Panc1 (cell line): Measurements from ENCODE around the gene PDCD1. TPM values are rescaled to one million over a fixed set of nuclear protein-coding genes. Genes with fewer than 3 reads are reported as not detected.
"Not testable (repeated sequence)": the region's sequence is repeated elsewhere in the genome, so short reads cannot be mapped to it uniquely, and the experiment has no call there.

Experiments
- ATAC-seq: fragments of 200-7000 bp; cut with Tn5 transposase; 2 replicates; pipeline ENCODE4 v1.9.1; 2020; ENCODE audit warnings: mild to moderate bottlenecking, moderate library complexity
- BruUV-seq: library from RNA; stranded (reverse); fragments of 400-500 nt; replicated peaks from 2 replicates; lab custom pipeline; 2021; lab: Mats Ljungman, UMichigan
- CTCF ChIA-PET: fragments of 300-600 bp; sonication (Branson Sonifier 250); formaldehyde crosslinking; loops from one replicate; lab custom pipeline; 2022; ENCODE audit warnings: antibody characterized with exemption; lab: Charles Lee
- POLR2A ChIA-PET: fragments of 300-600 bp; sonication (Branson Sonifier 250); formaldehyde crosslinking; loops from one replicate; lab custom pipeline; 2022; ENCODE audit warnings: antibody characterized with exemption; lab: Charles Lee
- DNase-seq: peaks from one replicate; pipeline ENCODE4 v3.0.0-alpha.2; 2010; ENCODE audit warnings: low read depth, low spot score
- H3K27ac ChIP-seq: 2 replicates; pipeline ENCODE4 v1.5.1; 2011; ENCODE audit warnings: mild to moderate bottlenecking, low read length, inconsistent platforms
- H3K27me3 ChIP-seq: fragments of 200-500 bp; sonication (Bioruptor generic); 2 replicates; pipeline ENCODE4 v1.6.0; 2014; ENCODE audit warnings: low read length, inconsistent platforms; ENCODE audit not compliant: control insufficient read depth, insufficient read depth
- H3K36me3 ChIP-seq: fragments of 200-500 bp; sonication (Bioruptor generic); 2 replicates; pipeline ENCODE4 v1.5.1; 2014; ENCODE audit warnings: inconsistent platforms, mild to moderate bottlenecking, low read length, moderate library complexity; ENCODE audit not compliant: control insufficient read depth, insufficient read depth
- H3K4me1 ChIP-seq: 2 replicates; pipeline ENCODE4 v1.5.1; 2011; ENCODE audit warnings: inconsistent platforms, mild to moderate bottlenecking, low read length, moderate library complexity; ENCODE audit not compliant: control insufficient read depth, insufficient read depth
- H3K4me3 ChIP-seq, 2 experiments: 2 replicates each; pipeline ENCODE4 v1.5.1; 2011 to 2012; ENCODE audit warnings: low read depth in 2 of 2, low read length in 2 of 2, mild to moderate bottlenecking in 2 of 2, inconsistent platforms in 1 of 2, moderate library complexity in 1 of 2
- H3K9me3 ChIP-seq: fragments of 200-500 bp; sonication (Bioruptor generic); 2 replicates; pipeline ENCODE4 v1.5.1; 2014; ENCODE audit warnings: low read depth, mild to moderate bottlenecking, inconsistent platforms, low read length, moderate library complexity; ENCODE audit not compliant: control insufficient read depth, insufficient read depth
- CTCF ChIP-seq: fragments of 450-650 bp; IDR thresholded peaks from 2 replicates; pipeline ENCODE4 v1.5.1; 2017; ENCODE audit warnings: mild to moderate bottlenecking
- POLR2AphosphoS5 ChIP-seq: IDR thresholded peaks from 2 replicates; pipeline ENCODE4 v1.6.1; 2012; ENCODE audit warnings: mild to moderate bottlenecking, low read depth, low read length, moderate library complexity
- REST ChIP-seq, 2 experiments: IDR thresholded peaks; 2 replicates each; pipeline ENCODE4 v1.6.1; 2011 to 2012; ENCODE audit warnings: low read depth in 2 of 2, control low read depth in 1 of 2, low read length in 1 of 2, mild to moderate bottlenecking in 1 of 2, moderate library complexity in 1 of 2; ENCODE audit not compliant: insufficient read depth in 1 of 2
- SIN3A ChIP-seq: IDR thresholded peaks from 2 replicates; pipeline ENCODE4 v1.6.1; 2012; ENCODE audit warnings: low read depth, mild to moderate bottlenecking, low read length, moderate library complexity, borderline replicate concordance; ENCODE audit not compliant: insufficient read depth
- TCF7L2 ChIP-seq: IDR thresholded peaks from 2 replicates; pipeline ENCODE4 v1.6.1; 2011; ENCODE audit warnings: mild to moderate bottlenecking, low read depth, low read length, inconsistent platforms
- in situ Hi-C: cut with HindIII; loops from 2 replicates; pipeline ENCODE4 v1.10.0; 2016; ENCODE audit warnings: low sequenced_read_pairs, low pct_unique_long_range_greater_than_20kb
- intact Hi-C: fragments of 100-400 bp; cut with micrococcal nuclease; formaldehyde crosslinking; loops from one replicate; pipeline ENCODE4 v1.10.0; 2022; ENCODE audit not compliant: unreplicated experiment
- total RNA-seq: library from RNA; stranded (reverse); gene quantifications from one replicate; pipeline ENCODE4 v1.2.1, GENCODE V29; 2021; ENCODE audit not compliant: unreplicated experiment

The PDCD1 gene
- total RNA-seq, 1 experiment from 2014 or later: 0.15 TPM

- TF ChIP-seq SIN3A: no peak
- no peak for TF ChIP-seq POLR2AphosphoS5
- Histone ChIP-seq H3K9me3 (no peaks in the 10 kb centered on the region), H3K27me3 (no peaks in the 10 kb centered on the region), H3K27ac (peak within 1 kb of the TSS; percentile 88), H3K36me3 (no peaks in the 10 kb centered on the region), H3K4me1 (peaks cover 21% of the 10 kb centered on the region), H3K4me3 (peak within 1 kb of the TSS; percentile 25 to 37)
- ATAC-seq: peak; percentile 37
- no TSS peak for BruUV-seq
- no peak for DNase-seq
- intact Hi-C loops: no loop called here
- in situ Hi-C loops: no loop called here
- ChIA-PET POLR2A (no interaction called here), CTCF (interaction anchor here (0.6 kb wide), 1 partner anchor 57 kb away, joined by 4 read pairs; no protein-coding TSS in a partner anchor)
These were observed 49.8 kb downstream of the PDCD1 start, which contains the start of gene NEU4 for GRCh38 chr2:241808721-241809382. NEU4 (plus strand) TSS chr2:241809193; CDS start chr2:241814485, 5,292 bp downstream.

GRCh38 chr2:241808051-241808720 is 50.5 kb downstream of the PDCD1 start:
- no peak for TF ChIP-seq REST (IDR thresholded peaks at IDR 0.05; ENCODE audit: insufficient read depth in 1 of 2, low read depth in 2 of 2, low read length in 1 of 2)
- TF ChIP-seq TCF7L2: no peak
- TF ChIP-seq POLR2AphosphoS5: no peak
- no peak for TF ChIP-seq CTCF
- no peak for TF ChIP-seq SIN3A
- BruUV-seq: no TSS peak
- Histone ChIP-seq H3K27me3 (no peaks in the 10 kb centered on the region), H3K27ac (peak overlapping the region; percentile 88), H3K4me3 (peak overlapping the region; percentile 25 to 37; a peak in 3 of 4 replicates), H3K4me1 (peaks cover 21% of the 10 kb centered on the region), H3K36me3 (no peaks in the 10 kb centered on the region), H3K9me3 (no peaks in the 10 kb centered on the region)
- CTCF ChIA-PET: interaction anchor here (0.6 kb wide), 1 partner anchor 58 kb away, joined by 4 read pairs; no protein-coding TSS in a partner anchor
- intact Hi-C loops: no loop called here
- POLR2A ChIA-PET: no interaction called here
- in situ Hi-C loops: no loop called here
- DNase-seq (no peak), ATAC-seq (no peak)

- H3K27me3 ChIP-seq, intact Hi-C loops, in situ Hi-C loops, H3K27ac ChIP-seq, H3K9me3 ChIP-seq, ATAC-seq, DNase-seq, H3K36me3 ChIP-seq, CTCF ChIA-PET, POLR2A ChIA-PET, H3K4me3 ChIP-seq, BruUV-seq: not testable (repeated sequence)
- peaks cover 27% of the 10 kb centered on the region for H3K4me1 ChIP-seq
These were observed 52.5 kb downstream of the PDCD1 start for GRCh38 chr2:241806217-241806616.
